Right renal cortex interstitium (tissue), 3 donors: ENCODE data around the gene MTCH1. TPM values are rescaled to one million over a fixed set of nuclear protein-coding genes. Genes with fewer than 3 reads are reported as not detected.
A peak's percentile ranks its signal among the peaks of the same experiment; 100 is the strongest.

Experiments
- DNase-seq, 3 donors: peaks; one replicate each; pipeline ENCODE4 v3.0.0-alpha.2; 2013; ENCODE audit warnings: low read depth in 3 of 3, low spot score in 2 of 3
- polyA plus RNA-seq, 3 donors: library from polyadenylated mRNA; unstranded; fragments of 120-200 nt; gene quantifications; one replicate each; pipeline ENCODE4 v1.2.1, GENCODE V29; 2013; ENCODE audit not compliant: insufficient read length in 3 of 3

Gene MTCH1
- polyA plus RNA-seq, 3 donors: 155 to 178 (median 165) TPM

GRCh38 chr6:37018198-37019064, 32.4 kb upstream of the MTCH1 start:
- peak; percentile 75 to 84 (median 75) for DNase-seq

GRCh38 chr6:37017606-37018197, 31.7 kb upstream of the MTCH1 start:
- no peak for DNase-seq

DNA sequence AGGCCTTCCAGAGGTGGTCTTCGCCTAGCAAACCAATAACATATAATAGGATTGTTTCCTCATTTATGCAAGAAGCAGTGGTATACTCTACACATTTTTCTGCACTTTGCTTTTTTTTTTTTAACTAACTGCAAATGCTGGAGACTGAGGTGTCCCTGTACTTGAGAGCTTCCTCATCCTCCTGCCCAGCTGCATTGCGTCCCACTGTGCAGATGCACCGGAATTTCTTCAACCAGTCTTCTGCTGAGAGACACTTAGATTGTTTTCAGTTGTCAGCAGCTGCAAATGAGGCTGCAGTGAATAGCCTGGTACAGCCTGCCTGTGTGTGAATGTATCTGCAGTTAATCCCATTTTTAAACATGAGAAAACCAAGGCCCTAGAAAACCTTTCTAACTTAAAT, 31.0 kb upstream of the MTCH1 start:
- no peak for DNase-seq

DNA sequence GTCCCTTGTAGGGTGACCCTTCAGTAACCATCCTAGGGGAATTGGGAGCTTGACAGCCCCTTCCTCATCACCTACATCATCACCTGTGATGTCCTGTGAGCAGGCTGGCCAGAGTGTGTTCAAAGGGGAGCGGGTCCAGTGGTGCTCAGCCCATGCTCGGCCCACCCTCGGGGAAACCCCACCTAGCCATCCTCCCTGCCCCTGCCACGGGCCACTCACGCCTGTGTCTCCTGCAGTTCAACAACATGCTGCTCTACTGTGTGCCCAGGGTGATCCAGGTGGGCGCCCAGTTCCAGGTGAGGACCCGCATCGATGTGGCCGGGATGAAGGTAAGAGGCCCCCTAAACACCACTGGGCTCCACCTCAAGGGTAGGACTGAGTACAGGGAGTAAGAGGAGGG, 29.5 kb upstream of the MTCH1 start:
- no peak for DNase-seq

DNA sequence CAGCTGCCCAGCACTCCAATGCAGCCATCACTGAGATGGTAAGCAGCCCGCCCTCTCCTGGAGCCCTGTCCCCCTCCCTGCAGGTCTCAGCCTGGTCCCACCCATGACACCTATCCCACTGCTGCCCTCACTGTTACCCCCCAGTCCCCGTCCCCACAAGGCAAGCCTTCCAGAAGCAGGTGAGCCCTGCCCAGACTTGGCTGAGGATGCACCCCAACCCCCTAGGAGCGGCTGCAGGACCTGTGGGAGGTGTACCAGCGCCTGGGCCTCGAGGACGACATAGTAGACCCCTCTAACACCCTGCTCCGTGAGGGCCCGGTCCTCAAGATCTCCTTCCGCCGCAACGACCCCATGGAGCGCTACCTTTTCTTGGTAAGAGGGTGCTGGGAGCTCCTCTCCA, 28.7 kb upstream of the MTCH1 start:
- DNase-seq: no peak

DNA sequence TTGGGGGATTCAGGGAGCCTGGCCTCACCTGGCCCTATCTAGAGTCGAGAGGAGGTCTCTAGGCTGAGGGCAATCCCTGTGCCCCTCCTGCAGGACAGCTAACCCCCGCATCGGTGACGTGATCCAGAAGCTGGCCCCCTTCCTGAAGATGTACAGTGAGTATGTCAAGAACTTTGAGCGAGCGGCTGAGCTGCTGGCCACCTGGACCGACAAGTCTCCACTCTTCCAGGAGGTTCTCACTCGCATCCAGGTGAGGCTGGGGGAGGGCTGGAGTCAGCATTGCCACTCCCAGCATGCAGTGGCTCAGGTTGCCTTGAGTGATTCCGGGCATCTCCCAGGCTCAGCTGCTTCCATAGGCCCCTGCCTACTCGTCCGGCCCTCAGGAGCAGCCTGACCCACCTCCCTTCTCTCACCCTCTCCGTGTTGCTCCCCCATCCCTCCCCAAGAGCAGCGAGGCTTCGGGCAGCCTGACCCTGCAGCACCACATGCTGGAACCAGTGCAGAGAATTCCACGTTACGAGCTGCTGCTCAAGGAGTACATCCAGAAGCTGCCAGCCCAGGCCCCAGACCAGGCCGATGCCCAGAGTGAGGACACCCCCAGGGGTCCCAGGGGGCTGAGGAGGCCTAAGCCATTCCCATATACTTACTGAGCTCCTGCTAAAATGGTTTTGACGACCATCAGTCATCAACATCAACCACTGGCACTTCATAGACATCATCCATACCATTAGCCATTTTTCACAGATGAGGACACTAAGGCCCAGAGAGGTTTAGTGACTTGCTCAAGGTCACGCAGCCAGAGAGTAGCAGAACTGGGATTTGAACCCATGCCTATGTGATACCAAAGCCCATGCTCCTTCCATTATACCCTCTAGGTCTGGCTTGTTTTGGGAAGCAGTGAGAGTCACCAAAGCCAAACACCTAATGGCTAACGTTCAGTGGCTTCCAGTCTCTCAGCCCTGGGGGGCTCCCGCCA, 27.8 kb upstream of the MTCH1 start:
- no peak for DNase-seq

- DNase-seq: no peak
These were observed 25.8 kb upstream of the MTCH1 start for GRCh38 chr6:37011656-37012378.

DNA sequence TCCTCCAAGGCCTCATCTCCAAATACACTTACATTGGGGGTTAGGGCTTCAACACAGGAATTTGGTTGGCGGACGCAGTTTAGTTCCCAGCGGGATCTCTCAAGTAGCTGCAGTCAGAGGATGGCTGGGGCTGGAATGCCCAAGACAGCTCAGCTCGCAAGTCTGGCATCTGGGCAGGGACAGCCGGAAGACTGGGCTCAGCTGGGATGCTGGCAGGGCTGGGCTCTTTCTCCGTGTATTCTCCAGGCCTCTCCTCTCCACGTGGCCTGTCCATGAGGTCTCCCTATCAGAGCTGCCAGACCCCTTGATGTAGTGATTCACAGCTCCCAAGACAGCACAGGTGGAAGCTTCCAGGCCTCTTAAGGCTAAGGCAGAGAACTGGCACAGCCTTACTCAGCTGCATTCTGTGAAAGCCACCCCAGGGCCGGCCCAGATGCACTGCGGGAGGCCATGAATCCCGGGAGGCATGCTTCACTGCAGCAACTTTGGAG, 24.5 kb upstream of the MTCH1 start:
- no peak for DNase-seq

DNA sequence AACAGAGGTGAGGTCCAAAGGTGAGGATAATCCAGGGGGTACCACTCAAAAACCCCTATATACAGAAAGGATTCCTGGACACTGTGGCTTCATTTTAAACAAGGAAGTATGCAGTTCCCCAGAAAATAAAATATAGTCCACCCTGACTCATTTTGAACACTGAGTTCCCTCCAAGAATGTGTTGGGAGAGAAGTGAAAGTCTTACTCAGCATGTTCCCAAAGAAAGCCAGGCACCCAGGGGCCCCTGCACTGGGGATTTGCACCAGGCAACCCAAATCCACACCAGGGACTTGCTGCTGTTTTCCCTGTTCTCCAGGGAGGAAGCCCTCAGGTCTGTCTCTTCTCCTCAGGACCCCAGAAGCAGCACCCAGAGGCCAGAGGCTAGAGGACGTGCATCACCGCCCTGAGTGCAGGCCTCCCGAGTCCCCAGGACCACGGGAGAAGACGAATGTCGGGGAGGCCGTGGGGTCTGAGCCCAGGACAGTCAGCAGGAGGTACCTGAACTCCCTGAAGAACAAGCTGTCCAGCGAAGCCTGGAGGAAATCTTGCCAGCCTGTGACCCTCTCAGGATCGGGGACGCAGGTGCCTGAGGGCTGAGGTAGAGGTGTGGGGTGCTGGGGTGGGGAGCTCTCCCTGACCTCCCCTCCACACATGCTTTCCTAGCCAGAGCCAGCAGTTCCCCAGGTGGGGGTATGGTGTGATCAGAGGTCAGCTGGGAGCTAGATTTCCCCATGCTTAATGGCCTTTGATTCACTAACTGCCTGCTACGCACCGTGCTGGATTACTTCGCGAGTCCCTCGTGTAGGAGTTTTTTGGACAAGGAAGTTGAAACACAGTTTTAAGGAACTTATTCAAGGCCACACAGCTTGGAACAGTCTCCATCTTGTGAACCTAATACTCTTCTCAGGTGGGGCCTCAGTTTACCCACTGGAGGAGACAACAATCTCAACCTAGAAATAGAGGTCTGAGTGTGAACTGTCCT, 22.8 kb upstream of the MTCH1 start:
- no peak for DNase-seq

DNA sequence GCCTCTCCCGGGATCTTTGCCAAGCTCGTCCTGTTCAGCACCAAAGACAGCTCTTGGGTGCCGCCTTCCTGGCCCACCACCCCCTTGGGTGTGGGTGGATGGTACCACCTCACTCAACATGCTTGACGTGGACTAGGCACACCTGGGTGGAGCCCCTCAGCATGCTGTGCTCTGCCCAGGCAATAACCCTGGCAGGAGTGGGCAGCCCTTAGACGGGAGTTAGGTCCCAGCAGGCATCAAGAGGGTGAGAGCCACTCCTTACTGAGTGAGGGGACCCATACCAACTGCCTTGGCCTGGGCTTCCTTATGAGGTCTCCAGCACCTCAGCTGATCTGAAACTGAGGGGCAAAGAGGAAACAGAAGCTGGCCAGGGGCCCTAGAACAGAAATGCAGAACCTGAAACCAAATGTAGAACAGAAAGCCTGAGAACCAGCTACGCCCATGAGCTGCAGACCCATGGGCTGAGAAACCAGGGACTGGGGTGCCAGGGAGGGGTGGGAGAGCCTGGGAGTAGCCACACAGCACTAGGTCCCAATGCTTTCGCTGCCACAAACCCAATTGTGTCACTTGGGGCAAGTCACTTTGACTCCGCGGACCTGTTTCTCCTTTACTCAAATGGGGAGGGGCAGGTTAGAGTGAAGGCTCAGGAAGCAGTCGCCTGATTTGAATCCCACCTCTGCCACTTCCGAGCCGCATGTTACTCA, 21.5 kb upstream of the MTCH1 start:
- no peak for DNase-seq

DNA sequence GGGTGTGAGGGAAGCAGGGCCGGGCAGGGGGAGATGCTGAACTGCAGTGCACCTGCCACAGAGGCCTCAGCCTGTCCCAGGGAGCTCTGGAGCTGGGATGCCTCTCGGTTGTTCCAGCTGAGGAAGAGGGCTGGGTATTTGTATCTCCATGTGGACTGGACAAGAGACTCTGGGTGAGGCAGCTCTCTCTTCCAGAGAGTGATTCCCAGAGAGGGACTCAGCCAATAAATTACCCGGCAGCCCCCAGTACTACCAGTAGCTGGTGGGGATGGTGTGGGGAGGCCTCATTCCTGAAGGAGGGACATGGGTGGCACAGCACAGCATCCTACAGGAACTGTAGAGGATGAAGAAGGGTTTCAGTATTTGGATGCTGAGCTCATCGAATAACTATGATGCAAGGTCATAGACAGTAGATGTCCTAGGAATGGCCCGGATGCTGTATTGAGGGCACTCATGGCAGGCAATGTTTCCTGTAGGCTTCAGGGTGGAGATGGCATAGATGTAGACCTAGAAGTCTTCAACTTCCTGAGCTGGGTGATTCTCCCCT, 20.9 kb upstream of the MTCH1 start:
- DNase-seq: no peak

- no peak for DNase-seq
These were observed 20.0 kb upstream of the MTCH1 start for GRCh38 chr6:37005827-37006567.

- DNase-seq: no peak
These were observed 19.2 kb upstream of the MTCH1 start, which contains the start of gene FGD2 for GRCh38 chr6:37005061-37005810. TSS of gene FGD2 (plus strand) at chr6:37005655. CDS start at chr6:37005818, 163 bp downstream.

GRCh38 chr6:37004044-37004980, 18.3 kb upstream of the MTCH1 start:
- no peak for DNase-seq

DNA sequence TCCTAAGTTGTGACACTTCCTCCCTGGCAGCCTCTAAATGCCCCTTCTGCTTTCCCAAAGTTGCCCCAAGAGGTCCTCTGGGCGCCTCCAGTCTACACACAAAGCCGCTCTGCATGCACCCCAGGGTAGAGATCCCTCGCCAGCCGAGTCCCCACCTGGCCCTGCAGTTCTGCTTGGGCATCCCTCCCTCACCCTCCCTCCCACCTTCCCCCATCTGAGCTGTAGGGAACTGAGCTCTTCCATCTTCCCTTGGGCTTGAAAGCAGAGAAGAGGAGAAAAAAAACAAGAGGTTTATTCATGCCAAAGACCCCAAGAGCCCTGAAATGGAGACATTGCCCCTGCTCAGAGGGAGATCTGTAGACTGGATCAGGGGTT, 13.7 kb upstream of the MTCH1 start:
- no peak for DNase-seq
